NCI-H1436 treated with DMSO at 0.1 percent for 48 hours (cell line): ENCODE results near the gene PDXP.
"Not testable (repeated sequence)": the region's sequence is repeated elsewhere in the genome, so short reads cannot be mapped to it uniquely, and the experiment has no call there.

Experiments
- DNase-seq: peaks from one replicate; lab custom pipeline; 2025; lab: John Stamatoyannopoulos, UW

PDXP gene

GRCh38 chr22:37658133-37659065 lies at the start of gene PDXP:
TSS of gene PDXP (plus strand) at chr22:37658723. CDS start at chr22:37658783, 60 bp downstream.
- DNase-seq, result peak; percentile 98

- DNase-seq, result no peak
Measured at GRCh38 chr22:37609240-37610152, 49.0 kb upstream of the PDXP start.

DNA sequence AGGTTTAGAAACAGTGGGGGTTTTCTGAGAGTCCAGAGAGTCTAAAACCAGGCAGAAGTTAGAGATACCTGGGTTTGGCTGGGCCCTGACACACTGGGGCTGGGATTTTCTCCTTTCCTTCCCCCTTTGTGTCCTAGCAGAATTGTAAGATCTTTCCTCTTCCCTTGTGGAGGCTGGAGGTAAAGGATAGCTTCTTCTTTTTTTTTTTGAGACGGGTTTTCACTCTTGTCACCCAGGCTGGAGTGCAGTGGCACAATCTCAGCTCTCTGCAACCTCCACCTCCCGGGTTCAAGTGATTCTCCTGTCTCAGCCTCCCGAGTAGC lies 48.4 kb upstream of the PDXP start:
- not testable (repeated sequence) for DNase-seq

- no peak for DNase-seq
Measured at GRCh38 chr22:37610480-37611129, 47.9 kb upstream of the PDXP start.

DNA sequence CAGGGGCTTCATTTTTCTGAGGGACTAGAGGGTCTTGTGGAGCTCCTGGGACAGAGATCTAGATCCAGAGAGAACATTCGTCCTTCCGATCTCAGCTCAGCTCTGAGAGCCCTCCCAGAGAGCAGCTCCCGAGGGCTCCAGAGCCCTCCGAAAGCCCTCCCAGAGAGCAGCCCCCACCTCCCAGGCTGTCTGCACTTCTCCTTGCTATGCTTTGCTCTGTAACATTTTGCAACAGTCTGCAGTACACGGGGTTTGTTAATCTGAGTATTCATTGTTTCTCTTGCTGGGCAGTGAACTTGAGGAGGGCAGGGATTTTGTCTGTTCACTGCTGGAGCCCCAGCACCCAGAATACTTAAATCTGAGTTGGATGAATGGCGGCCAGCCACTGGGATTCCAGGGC lies 47.3 kb upstream of the PDXP start:
- DNase-seq, result no peak

DNA sequence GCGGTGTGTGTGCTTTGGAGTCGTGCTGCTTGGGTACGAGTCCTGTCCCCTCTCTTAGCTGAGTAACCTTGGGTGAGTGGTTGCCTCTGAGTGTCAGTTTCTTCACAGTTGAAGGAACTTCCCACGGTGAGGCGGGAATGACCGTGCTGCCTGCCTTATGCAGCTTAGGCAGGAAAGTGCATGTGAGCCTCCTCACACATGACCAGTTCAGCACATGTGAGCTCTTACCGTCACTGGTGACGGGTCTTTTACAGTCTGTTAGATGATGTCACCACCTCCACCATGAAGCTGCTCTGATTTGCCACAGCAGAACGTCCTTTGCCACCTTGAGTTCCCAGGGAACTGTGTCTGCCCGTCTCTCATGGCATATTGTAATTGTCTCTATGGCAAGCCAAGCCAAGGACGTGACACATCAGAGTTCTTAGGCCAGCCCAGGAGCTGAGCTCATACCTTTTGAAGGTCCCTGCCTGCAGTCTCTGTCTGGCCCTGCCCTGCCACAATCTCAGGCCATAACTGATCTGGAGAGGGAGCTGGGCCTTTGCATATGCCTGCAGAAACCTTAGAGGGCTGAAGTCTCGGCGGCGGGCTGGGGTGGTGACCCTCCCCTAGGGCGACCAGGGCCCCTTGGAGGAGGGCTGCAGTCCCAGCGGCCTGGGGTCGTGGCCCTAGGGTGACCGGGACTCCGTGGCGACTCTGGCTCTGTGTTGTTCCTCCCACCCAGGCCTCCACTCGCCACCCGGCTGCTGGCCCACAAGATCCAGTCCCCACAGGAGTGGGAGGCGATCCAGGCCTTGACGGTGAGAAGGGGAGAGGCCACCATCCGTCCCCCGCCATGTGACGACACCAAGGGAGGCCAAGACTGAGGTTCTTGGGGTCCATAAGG lies 42.1 kb upstream of the PDXP start:
- DNase-seq, result no peak

DNA sequence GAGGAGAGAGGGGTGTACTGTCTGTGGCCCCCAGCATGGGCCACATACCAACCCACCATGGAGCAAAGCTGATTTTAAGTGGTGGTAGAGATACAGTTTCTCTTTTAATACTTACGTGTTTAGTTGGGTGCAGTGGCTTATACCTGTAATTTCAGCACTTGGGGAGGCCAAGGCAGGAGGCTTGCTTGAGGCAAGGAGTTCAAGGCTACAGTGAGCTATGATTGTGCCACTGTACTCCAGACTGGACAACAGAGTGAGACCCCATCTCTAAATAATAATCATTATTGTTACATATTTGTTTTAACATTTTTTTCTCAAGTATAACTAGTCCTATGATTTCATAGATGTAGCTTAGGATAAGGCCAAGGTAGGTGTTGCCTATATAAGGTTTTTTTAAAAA lies 41.1 kb upstream of the PDXP start:
- no peak for DNase-seq

DNA sequence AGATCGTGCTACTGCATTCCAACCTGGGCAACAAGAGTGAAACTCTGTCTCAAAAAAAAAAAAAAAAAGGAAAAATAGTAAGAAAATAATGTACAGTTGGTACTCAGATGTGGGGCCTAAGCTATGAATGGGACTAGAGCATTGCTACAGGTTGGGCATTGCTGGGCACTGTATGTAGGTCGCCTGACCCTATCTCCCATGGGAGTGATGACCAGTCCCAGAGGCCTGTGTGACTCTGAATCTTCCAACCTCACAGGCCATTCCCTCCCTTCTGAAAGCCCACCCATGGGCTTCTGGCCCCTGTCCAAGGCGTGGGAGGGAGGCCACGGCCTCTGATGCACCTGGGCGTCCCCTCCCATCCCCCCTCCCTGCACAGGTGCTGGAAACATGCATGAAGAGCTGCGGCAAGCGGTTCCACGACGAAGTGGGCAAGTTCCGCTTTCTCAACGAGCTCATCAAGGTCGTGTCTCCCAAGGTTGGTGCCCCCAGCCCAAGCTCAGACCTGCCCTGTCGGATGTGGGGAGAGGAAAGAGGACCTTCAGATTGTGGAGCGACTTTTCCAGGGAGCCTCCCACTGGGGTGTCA lies 40.4 kb upstream of the PDXP start:
- no peak for DNase-seq

DNA sequence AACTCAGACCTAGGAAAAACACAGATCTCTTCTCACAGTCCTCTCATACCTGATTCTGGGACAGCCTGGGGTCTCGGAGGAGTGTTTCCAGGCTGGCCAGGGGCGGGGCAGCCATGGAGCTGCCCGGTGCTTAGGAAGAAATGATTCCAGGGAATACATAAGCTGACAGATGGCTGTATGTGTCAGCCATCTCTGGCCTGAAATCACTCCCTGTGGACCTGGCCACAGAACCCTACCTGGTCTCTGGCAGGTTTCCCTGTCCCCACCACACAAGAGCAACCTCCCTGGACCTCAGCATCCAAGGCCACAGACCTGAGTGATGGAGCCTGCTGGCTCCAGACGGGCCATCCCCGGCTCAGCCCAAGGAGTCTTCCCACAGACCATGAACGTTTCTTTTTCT lies 39.8 kb upstream of the PDXP start:
- DNase-seq, result no peak

DNA sequence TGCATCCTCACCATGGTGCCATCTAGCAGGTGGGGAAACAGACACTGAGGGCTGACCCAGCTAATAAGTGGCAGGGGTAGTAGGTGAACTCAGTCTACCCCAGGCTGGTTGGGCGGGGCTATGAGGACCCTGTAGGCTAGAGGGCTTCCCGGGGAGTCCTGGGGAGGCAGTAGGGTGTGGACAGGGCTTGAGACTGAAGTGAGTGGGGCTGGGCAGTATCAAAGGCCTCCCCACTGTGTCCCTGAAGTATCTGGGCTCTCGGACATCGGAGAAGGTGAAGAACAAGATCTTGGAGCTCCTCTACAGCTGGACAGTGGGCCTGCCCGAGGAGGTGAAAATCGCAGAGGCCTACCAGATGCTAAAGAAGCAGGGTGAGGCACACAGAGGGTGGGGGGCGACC lies 38.5 kb upstream of the PDXP start:
- DNase-seq, result no peak

- DNase-seq, result no peak
Measured at GRCh38 chr22:37621352-37621860, 37.1 kb upstream of the PDXP start.

DNA sequence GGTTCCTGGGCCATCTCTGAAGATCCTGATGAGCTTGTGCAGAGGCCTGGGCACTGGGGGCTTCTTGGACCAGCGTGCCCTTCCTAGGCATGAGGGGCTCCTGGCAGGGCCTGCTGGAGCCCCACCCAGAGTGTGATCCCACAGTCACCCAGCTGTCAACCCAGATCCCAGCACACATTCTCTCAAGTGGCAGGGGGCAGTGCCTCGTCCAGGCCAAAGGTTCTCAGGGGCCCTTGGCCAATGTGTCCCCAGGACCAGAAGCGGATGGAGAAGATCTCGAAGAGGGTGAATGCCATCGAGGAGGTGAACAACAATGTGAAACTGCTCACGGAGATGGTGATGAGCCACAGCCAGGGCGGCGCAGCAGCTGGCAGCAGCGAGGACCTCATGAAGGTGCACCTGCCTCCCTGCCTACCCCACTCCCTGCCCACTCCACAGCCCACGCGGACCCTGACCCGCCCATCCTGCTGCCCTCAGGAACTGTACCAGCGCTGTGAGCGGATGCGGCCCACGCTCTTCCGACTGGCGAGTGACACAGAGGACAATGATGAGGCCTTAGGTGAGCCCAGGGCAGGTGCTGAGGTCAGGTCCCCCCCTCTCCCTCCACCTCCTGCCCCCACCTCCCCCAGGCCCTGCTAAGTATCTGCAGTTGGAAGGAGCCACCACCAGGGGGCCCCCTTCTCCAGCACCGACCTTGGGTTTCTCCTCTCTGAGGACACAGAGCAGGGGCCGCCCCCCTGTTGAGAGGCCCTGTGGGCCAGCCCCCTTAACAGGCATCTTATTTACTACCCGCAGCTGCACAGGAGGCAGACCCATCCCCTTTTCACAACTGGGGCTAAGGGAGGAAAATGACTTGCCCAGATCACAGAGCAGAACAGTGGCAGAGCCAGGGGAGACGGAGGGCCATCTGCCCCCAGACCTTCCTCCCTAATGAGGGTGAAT lies 35.2 kb upstream of the PDXP start:
- no peak for DNase-seq

- DNase-seq, result no peak
Measured at GRCh38 chr22:37624017-37624365, 34.5 kb upstream of the PDXP start.

GRCh38 chr22:37624876-37625275 lies 33.6 kb upstream of the PDXP start:
- DNase-seq, result no peak

GRCh38 chr22:37625737-37626136 lies 32.8 kb upstream of the PDXP start:
- no peak for DNase-seq

DNA sequence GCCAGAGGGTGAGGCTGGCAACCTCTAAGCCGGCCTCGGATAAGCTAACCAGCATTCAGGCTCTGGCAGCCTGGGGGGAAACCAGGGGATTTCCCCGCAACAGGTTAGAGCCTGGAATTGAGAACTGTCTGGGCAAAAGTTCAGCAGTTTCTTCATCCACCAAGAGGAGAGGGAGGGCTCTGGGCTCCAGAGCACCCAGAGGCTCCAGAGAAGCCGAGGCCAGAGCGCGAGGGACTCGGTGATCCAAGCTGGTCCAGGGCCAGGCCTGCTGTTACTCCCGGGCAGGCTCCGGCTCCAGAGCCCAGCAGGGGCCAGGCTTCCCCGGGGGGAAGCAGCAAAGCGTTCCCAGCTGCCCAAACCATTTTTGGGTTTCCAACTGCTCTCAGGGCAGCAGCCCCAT lies 32.4 kb upstream of the PDXP start:
- no peak for DNase-seq

DNA sequence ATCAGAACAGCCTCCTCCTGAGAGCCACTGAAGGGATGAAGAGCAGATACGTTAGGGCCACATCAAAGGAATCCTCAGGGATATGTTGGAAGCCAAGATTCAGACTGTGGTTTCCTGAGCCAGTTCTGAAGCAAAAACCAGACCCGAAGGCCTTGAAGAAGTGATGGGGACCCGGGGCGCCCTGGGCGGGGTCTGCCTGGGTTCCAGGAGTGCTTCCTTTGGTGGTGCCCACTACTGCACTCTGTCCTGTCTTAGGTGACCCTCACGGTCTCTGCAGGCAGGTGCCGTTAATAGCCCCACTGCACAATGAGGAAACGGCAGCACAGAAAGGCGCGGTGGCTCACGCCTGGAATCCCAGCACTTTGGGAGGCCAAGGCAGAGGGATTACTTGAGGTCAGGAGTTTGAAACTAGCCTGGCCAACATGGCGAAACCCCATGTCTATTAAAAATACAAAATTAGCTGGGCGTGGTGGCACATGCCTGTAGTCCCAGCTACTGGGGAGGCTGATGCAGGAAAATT lies 31.9 kb upstream of the PDXP start:
- DNase-seq, result no peak

GRCh38 chr22:37627121-37627520 lies 31.4 kb upstream of the PDXP start:
- DNase-seq, result no peak

DNA sequence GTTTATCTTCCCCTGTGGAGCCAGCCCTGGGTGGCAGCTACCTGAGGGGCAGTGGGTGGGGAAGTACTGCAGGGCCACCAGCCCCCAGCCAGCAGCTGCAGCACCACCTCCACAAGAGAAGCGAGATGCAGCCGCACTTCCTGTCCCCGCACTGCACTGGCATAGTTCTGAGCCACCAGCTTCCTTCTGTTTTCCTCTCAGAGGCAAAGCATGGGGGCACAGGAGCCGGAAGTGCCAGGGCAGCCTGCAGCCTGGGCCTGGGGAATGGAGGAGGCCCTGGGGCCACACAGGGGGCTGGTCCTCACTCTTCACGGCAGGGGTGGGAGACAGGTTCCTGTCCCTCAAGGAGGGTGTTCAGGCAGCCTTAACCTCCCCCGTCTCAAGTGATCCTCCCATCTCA lies 31.0 kb upstream of the PDXP start:
- no peak for DNase-seq

DNA sequence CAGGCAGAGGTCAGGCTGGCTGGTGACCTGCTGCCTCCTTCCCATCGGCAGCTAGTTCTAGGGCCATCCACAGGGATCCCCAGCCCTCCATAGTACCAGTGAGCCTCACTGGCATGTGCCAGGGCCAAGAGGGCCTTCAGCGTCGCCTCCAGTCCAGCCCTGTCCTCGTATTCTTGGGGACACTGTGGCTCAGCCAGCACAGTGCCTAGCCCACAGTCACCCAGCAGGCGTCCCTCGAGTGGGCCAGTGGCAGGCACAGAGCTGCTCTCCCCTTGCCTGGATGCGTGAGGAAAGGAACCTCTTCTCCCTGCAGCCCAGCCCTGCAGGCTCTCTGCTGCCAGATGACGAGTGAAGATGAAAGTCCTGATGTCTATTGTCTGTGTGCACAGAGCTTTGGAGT lies 29.7 kb upstream of the PDXP start:
- no peak for DNase-seq
